HG02678 (cell line): ENCODE data around the gene AUNIP.

Experiments
- ATAC-seq: cut with Tn5 transposase; IDR thresholded peaks from one replicate; pipeline ENCODE4 v1.9.1; 2021; ENCODE audit warnings: mild to moderate bottlenecking, moderate library complexity; ENCODE audit not compliant: unreplicated experiment

The AUNIP gene

DNA sequence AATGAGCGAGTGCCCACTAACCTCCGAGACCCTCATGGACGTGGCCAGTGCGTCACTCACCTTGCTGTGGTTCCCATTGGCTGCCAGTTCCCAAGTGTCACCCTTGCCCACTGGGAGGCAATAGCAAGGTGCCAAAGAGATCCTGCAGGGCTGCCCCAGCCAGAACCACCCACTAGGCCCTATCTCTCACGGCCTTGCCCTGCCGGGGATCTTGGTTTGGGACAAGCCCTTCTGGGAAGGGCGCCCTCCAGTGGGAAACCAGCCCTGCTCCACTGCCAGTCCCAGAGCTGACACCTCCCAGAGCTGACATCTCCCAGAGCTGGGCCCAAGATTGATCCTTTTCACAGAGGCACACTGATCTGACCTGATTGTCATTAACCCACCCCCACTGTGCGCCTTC is 61.3 kb downstream of the AUNIP start:
- ATAC-seq = no peak

DNA sequence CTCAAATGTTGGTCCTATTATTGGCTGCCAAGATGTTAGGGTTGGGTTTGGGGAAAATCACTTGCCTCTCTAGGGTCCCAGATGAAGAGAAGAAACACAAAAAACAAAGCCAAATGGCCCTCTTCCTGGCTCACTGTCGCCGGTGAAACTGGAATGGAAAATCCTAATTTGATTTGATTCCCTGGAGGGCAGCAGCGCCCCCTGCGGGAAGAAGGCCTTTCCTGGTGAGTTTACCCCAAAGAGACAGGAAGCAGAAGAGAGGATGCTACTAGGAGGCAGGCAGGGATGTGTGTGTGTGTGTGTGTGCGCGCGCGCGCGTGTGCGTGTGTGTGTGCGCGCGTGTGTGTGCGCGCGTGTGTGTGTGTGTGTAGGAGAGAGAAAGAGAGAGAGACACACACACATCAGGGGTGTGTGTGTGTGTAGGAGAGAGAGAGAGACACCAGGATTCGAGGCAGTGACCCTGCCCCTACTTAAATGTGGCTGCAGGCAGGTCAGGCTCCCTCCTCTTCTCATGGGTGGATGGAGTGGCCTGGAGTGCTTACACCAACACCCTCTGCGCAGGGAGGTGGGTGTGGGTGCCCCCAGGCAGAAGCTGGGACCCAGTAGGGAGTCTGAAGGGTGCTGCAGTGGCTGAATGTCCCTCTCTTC is 62.3 kb downstream of the AUNIP start:
- no peak for ATAC-seq

DNA sequence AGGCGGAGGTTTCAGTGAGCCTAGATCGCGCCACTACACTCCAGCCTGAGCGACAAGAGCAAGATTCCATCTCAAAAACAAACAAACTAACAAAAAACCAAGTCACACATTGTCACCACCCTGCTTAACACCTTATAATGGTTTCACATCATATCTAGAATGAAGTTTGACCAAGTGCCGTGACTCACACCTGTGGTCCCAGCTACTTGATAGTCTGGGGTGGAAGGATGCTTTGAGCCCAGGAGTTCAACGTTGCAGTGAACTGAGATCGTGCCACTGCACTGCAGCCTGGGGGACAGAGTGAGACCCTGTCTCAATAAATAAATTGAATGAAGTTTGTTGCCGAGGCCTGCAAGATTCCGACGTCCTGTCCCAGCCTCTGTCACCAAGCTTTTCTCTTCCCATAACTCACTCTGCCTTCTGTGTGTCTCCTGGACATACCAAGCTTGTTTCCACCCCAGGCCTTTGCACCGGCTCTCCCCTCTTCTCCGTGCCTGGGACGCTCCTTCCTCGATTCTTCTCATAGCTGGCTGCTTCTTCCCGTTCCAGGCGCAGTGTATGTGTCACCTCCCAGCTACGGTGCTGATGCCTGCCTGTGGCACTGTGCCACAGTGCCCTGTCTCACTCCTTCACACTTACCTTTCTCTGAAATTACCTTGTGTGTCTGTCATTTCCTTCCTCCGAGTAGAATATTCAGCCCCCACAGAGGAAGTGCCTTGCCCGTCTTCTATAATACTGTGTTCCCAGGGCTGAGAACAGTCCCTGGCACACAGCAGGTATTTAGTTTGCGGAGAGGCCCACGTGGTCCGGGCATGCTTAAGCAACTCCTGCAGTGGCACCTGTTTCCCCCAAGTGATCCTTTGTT is 63.1 kb downstream of the AUNIP start:
- no peak for ATAC-seq

DNA sequence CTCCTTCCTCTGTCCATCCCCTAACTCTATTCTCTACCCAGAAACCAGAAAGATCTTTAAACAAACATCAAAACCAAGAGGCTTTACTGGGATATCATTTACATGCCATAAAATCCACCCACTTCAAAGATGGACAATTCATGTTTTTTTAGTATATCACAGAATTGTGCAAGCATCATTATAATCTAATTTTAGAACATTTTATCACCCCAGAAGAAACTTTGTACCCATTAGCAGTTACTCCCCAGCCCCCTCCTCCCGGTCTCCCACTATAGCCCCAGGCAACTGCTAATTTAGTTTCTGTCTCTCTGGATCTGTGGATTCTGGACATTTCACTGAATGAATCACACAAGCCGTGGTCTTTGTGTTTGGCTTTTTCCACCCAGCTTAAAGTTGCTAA is 64.0 kb downstream of the AUNIP start:
- no peak for ATAC-seq

DNA sequence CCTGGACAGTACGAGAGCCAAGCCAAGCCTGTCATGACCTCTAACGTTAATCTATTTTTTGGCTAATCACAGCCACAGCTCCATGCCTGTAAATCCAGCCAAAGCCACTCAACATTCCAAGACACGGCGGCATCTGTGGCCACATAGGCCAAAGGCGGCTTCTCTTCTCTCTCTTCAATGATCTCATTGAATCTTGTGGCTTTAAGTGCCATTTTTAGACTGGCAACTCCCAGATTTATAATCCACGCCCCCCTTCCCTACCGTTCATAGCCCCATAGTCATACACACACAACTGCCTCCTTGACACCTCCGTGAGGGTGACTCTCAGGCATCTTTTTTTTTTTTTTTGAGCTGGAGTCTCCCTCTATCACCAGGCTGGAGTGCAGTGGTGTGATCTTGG is 64.9 kb downstream of the AUNIP start:
- no peak for ATAC-seq

DNA sequence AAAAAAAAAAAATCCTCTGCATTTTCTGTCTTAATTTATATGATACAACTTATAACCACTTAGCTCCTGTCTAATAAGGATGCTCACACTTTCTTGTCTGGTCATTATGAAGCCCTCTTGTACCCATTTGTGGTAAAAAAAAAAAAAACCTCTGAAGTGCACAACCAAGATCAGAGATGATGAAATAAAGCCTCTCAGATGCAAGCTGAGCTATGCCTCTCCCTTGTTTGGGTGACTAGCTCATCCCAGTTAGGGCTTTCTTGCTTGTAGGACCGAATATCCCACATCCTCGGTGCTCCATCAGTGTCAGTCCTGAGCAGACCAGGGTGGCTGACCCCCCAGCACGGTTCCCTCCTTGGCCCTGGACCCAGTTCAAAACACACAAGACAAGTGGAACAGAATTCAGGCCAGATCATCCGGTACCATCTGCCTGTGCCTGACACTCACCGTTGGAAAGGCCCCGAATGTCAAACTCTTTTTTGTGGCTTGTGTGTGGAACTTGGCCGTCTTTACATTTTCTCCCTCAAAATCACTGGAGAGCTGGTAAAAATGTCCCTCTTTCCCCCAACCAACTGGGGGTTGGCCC is 65.6 kb downstream of the AUNIP start:
- no peak for ATAC-seq

DNA sequence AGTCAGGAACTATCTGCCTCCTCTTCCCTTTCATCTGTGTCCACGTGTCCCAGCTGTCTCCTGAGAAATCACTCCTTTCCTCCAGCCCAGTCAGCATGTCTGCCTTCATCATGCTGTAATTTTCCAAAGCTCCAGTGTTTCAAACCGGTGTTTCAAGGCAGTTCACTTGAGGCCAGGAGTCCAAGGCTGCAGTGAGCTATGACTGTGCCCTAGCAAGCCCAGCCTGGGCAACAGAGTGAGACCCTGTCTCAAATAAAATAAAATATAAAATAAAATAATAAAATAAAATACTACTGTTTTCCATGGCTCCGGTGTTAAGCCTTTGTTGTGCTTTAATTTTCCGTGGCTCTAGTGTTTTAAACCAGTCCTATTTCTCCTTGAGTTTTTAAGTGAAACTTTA is 67.1 kb downstream of the AUNIP start:
- no peak for ATAC-seq

DNA sequence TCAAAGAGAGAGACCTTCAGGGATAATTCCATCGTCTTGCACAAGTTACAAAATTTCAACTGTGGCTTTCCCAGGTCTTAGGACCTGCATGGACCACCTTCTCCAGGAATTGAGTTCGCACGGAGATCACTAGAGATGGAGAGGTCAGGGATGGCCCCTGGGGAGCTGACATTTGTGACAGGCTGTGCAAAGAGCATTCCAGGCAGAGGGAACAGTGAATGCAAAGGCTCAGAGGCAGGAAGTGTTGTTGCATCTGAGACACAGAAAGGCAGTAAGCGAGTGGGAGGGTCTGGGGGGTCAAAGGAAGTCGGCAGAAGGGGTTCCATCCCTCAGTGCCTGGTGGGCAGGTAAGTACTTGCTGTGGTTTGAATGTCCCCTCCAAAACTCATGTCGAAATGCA is 68.8 kb downstream of the AUNIP start:
- no peak for ATAC-seq

DNA sequence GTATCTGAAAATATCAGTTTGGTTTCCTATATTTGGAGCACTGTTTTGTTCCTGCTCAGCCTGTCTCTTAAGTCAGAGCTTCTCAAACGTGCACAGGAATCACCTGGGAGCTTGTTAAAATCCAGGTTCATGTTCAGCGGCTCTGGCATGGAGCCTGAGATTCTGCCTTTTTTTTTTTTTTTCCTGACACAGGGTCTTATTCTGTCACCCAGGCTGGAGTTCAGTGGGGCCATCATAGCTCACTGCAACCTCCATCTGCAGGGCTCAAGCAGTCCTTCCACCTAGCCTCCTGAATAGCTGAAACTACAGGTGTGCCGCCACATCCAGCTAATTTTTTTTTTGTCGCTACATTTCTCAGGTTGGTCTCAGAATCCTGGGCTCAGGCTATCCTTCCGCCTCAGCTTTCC is 71.5 kb downstream of the AUNIP start:
- no peak for ATAC-seq

DNA sequence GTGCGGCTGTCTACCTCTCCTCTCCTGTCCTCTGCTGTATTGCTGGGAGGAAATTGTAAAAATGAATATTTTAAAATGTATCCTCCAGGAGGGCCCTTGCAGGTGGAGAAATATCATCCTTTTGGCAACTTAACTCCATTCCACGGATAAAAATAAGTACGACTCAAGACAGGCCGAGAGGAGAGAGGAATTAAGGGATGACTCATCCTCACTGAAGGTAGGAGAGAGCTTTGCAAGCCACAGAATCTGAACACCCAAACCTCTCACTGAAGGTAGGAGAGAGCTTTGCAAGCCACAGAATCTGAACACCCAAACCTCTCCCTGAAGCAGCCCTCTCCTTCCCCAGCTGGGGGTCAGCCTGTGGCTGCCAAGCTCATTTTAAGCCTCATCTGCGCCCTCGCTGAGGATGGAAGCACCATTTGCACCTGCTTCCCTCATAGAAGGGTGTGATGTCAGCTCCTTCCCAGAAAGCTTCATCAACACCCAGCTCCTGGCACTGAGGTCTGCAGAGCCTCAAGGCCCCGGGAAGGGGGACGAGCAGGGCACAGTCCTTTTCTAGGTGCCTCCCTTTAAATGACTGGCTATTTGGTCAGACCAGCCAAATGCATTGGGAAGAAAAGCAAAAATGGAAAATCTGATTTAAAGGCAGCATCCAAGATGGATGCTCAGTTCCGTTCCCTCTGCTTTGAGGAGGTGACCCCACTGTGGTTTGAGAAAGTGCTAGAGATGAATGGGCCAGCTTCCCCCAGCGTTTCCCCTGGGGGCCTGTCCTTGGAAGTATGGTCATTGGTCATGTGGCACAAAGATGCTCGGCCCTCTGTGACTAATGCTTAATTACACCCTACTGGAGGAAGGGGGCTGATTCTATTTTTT is 72.1 kb downstream of the AUNIP start:
- no peak for ATAC-seq

DNA sequence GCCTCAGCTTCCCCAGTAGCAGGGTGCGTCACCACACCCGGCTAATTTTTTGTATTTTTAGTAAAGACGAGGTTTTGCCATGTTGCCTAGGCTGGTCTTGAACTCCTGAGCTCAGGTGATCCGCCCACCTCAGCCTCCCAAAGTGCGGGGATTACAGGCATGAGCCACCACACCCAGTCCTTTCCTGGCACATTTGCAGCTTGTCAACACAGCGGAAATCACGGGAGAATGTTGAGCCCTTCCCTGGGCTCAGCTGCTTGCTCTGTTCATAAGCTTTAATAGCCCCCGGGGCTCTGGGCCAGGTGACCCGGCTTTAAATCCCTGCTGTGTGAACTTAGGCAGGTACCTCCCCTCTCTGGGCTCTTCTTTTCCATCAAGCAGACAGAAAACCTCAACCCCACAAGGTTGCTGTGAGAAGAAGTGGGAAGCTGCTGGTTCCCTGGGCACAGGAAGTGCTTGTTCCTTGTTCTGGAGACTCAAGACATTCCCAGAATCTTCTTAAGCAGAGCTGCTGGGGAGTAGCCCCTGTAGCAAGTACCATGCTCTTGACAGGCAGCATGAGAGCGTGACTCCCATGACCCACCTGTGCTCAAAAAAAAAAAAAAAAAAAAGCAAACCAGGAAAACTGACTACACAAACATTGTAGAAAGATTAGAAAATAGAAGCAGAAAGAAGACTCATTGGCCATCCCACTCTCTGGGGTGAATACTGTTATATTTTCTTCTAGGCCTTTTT is 73.8 kb downstream of the AUNIP start:
- no peak for ATAC-seq

DNA sequence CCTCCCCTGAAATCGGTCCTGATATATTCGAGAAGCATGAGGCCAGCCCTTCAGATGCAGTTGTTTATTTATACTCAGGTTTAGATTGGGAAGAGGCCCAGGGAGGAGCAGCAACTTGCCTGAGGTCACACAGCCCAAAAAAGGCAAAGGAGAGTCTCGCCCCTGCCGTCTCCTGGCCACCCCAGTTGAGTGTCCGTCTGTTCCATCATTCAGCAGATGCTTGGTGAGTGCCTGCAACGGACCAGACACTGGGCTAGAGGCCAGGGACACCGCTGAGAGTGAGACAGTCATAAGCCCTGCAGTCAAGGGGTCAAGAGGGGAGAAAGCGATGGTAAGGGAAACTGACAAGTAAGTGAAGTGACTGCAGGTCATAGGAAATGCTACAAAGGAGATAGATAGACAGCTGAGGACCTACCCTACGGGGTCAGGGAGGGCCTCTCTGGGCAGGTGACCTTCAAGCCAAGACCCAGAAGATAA is 74.6 kb downstream of the AUNIP start:
- no peak for ATAC-seq
